GM21447 (cell line): ENCODE measurements around the gene UGT1A7.
"Not testable (repeated sequence)": the region's sequence is repeated elsewhere in the genome, so short reads cannot be mapped to it uniquely, and the experiment has no call there.

ENCODE experiments used
- ATAC-seq: cut with Tn5 transposase; IDR thresholded peaks from one replicate; pipeline ENCODE4 v1.9.1; 2021; ENCODE audit not compliant: unreplicated experiment

The UGT1A7 gene

GRCh38 chr2:233680361-233681045, 1.2 kb upstream of the UGT1A7 start:
- ATAC-seq, result no peak

- ATAC-seq, result no peak
Observed at GRCh38 chr2:233684640-233685039, 2.9 kb downstream of the UGT1A7 start.

GRCh38 chr2:233686928-233687327, 5.2 kb downstream of the UGT1A7 start:
- no peak for ATAC-seq

GRCh38 chr2:233688341-233688740, 6.6 kb downstream of the UGT1A7 start:
- no peak for ATAC-seq

- ATAC-seq, result no peak
Observed at GRCh38 chr2:233689031-233689430, 7.3 kb downstream of the UGT1A7 start.

- no peak for ATAC-seq
Observed at GRCh38 chr2:233689501-233689900, 7.8 kb downstream of the UGT1A7 start.

GRCh38 chr2:233690444-233690843, 8.7 kb downstream of the UGT1A7 start:
- ATAC-seq, result no peak

- ATAC-seq, result no peak
Observed at GRCh38 chr2:233691443-233692433, 10.0 kb downstream of the UGT1A7 start.

- no peak for ATAC-seq
Observed at GRCh38 chr2:233692648-233693047, 10.9 kb downstream of the UGT1A7 start, which contains the start of gene UGT1A6. TSS of gene UGT1A6 (plus strand) at chr2:233692890. CDS start at chr2:233693005, 115 bp downstream.

- ATAC-seq, result no peak
Observed at GRCh38 chr2:233693963-233694362, 12.3 kb downstream of the UGT1A7 start.

- no peak for ATAC-seq
Observed at GRCh38 chr2:233698740-233699139, 17.0 kb downstream of the UGT1A7 start.

- no peak for ATAC-seq
Observed at GRCh38 chr2:233699424-233700027, 17.8 kb downstream of the UGT1A7 start.

- ATAC-seq, result no peak
Observed at GRCh38 chr2:233700028-233700635, 18.4 kb downstream of the UGT1A7 start.

GRCh38 chr2:233700842-233701241, 19.1 kb downstream of the UGT1A7 start:
- not testable (repeated sequence) for ATAC-seq

- ATAC-seq, result no peak
Observed at GRCh38 chr2:233702238-233702637, 20.5 kb downstream of the UGT1A7 start.

- no peak for ATAC-seq
Observed at GRCh38 chr2:233705911-233706506, 24.3 kb downstream of the UGT1A7 start.

- ATAC-seq, result no peak
Observed at GRCh38 chr2:233706720-233707119, 25.0 kb downstream of the UGT1A7 start.

GRCh38 chr2:233707940-233708644, 26.4 kb downstream of the UGT1A7 start:
- ATAC-seq, result no peak

GRCh38 chr2:233708942-233709341, 27.2 kb downstream of the UGT1A7 start:
- no peak for ATAC-seq
